GM21447 (cell line): ENCODE results near the gene ZNF618.

Experiments
- ATAC-seq: cut with Tn5 transposase; IDR thresholded peaks from one replicate; pipeline ENCODE4 v1.9.1; 2021; ENCODE audit not compliant: unreplicated experiment

ZNF618 gene

GRCh38 chr9:113931777-113932176 lies 55.7 kb downstream of the ZNF618 start:
- ATAC-seq, result no peak

- ATAC-seq, result no peak
These were observed 56.9 kb downstream of the ZNF618 start for GRCh38 chr9:113932906-113933584.

GRCh38 chr9:113933671-113934070 lies 57.6 kb downstream of the ZNF618 start:
- ATAC-seq, result no peak

- ATAC-seq, result no peak
These were observed 58.2 kb downstream of the ZNF618 start for GRCh38 chr9:113934167-113934828.

- ATAC-seq, result no peak
These were observed 58.9 kb downstream of the ZNF618 start for GRCh38 chr9:113934829-113935676.

- no peak for ATAC-seq
These were observed 59.7 kb downstream of the ZNF618 start for GRCh38 chr9:113935677-113936380.

GRCh38 chr9:113940077-113940476 lies 64.0 kb downstream of the ZNF618 start:
- no peak for ATAC-seq

GRCh38 chr9:113941056-113941455 lies 64.9 kb downstream of the ZNF618 start:
- no peak for ATAC-seq

GRCh38 chr9:113941526-113941925 lies 65.4 kb downstream of the ZNF618 start:
- no peak for ATAC-seq

GRCh38 chr9:113943112-113944009 lies 67.3 kb downstream of the ZNF618 start:
- no peak for ATAC-seq

- no peak for ATAC-seq
These were observed 69.7 kb downstream of the ZNF618 start for GRCh38 chr9:113945784-113946183.

- no peak for ATAC-seq
These were observed 70.5 kb downstream of the ZNF618 start for GRCh38 chr9:113946496-113947115.

GRCh38 chr9:113947941-113948340 lies 71.8 kb downstream of the ZNF618 start:
- ATAC-seq, result no peak

GRCh38 chr9:113948891-113949570 lies 72.9 kb downstream of the ZNF618 start:
- ATAC-seq, result no peak

GRCh38 chr9:113949571-113950078 lies 73.5 kb downstream of the ZNF618 start:
- ATAC-seq, result no peak

- no peak for ATAC-seq
These were observed 74.3 kb downstream of the ZNF618 start for GRCh38 chr9:113950195-113951031.

- no peak for ATAC-seq
These were observed 74.9 kb downstream of the ZNF618 start for GRCh38 chr9:113951032-113951372.

- ATAC-seq, result no peak
These were observed 76.6 kb downstream of the ZNF618 start for GRCh38 chr9:113952676-113953075.
